Stimulated activated CD8-positive, alpha-beta memory T cell treated with anti-CD3 and anti-CD28 coated beads, Interleukin-4, amount 100 ng/mL, for 1 hour (primary cell): Measurements from ENCODE around the gene BRINP3.

ENCODE experiments used
- DNase-seq, 2 donors: peaks; one replicate each; pipeline ENCODE4 v3.0.0-alpha.2; 2020; ENCODE audit warnings: low read depth in 2 of 2, low spot score in 1 of 2

The BRINP3 gene

GRCh38 chr1:190193508-190194115, 284.1 kb downstream of the BRINP3 start:
- no peak for DNase-seq

- DNase-seq: no peak
Measured at GRCh38 chr1:190192627-190193026, 285.0 kb downstream of the BRINP3 start.

- DNase-seq: no peak
Measured at GRCh38 chr1:190183588-190183987, 294.1 kb downstream of the BRINP3 start.

- DNase-seq: no peak
Measured at GRCh38 chr1:190179817-190180216, 297.8 kb downstream of the BRINP3 start.

GRCh38 chr1:190178827-190179226, 298.8 kb downstream of the BRINP3 start:
- DNase-seq: no peak

GRCh38 chr1:190177555-190177954, 300.1 kb downstream of the BRINP3 start:
- no peak for DNase-seq

- DNase-seq: no peak
Measured at GRCh38 chr1:190176776-190177175, 300.9 kb downstream of the BRINP3 start.

GRCh38 chr1:190175320-190175719, 302.3 kb downstream of the BRINP3 start:
- DNase-seq: no peak

GRCh38 chr1:190172651-190173430, 304.8 kb downstream of the BRINP3 start:
- DNase-seq: no peak

- no peak for DNase-seq
Measured at GRCh38 chr1:190170321-190170720, 307.3 kb downstream of the BRINP3 start.

GRCh38 chr1:190169311-190170067, 308.2 kb downstream of the BRINP3 start:
- no peak for DNase-seq

- DNase-seq: no peak
Measured at GRCh38 chr1:190168893-190169280, 308.8 kb downstream of the BRINP3 start.

GRCh38 chr1:190168116-190168892, 309.4 kb downstream of the BRINP3 start:
- DNase-seq: no peak

- no peak for DNase-seq
Measured at GRCh38 chr1:190159146-190159545, 318.5 kb downstream of the BRINP3 start.

GRCh38 chr1:190154744-190155143, 322.9 kb downstream of the BRINP3 start:
- DNase-seq: no peak

- DNase-seq: no peak
Measured at GRCh38 chr1:190147616-190148015, 330.0 kb downstream of the BRINP3 start.

- DNase-seq: no peak
Measured at GRCh38 chr1:190144650-190145049, 333.0 kb downstream of the BRINP3 start.

GRCh38 chr1:190140644-190141043, 337.0 kb downstream of the BRINP3 start:
- no peak for DNase-seq

- no peak for DNase-seq
Measured at GRCh38 chr1:190138702-190139101, 339.0 kb downstream of the BRINP3 start.

GRCh38 chr1:190138266-190138665, 339.4 kb downstream of the BRINP3 start:
- no peak for DNase-seq

GRCh38 chr1:190129366-190129765, 348.3 kb downstream of the BRINP3 start:
- DNase-seq: no peak
